Measurements from ENCODE around the gene PHC1.

GRCh38 chr12:8894986-8895385 lies 19.3 kb upstream of the PHC1 start:
- no peak for TF ChIP-seq POLR2AphosphoS5 (IDR thresholded peaks at IDR 0.05; ENCODE audit: low read depth, low read length)
- no peak for TF ChIP-seq CTCF (IDR thresholded peaks at IDR 0.05)
- TF ChIP-seq EZH2phosphoT487 (IDR thresholded peaks at IDR 0.05; ENCODE audit: borderline replicate concordance, low read depth) = no peak
- TF ChIP-seq IRF3 (IDR thresholded peaks at IDR 0.05; ENCODE audit: low read depth, low read length) = no peak
- TF ChIP-seq TCF12 (IDR thresholded peaks at IDR 0.05) = no peak
- TF ChIP-seq GATA2 (CRISPR knock-in tag; IDR thresholded peaks at IDR 0.05) = no peak
- no peak for TF ChIP-seq MAX (IDR thresholded peaks at IDR 0.05; ENCODE audit: low read depth)
- TF ChIP-seq JUND (IDR thresholded peaks at IDR 0.05) = no peak
- no peak for TF ChIP-seq USF2 (IDR thresholded peaks at IDR 0.05; ENCODE audit: borderline replicate concordance, low read depth, low read length)
- no peak for TF ChIP-seq CHD2 (IDR thresholded peaks at IDR 0.05; ENCODE audit: low read length, partially characterized antibody)
- TF ChIP-seq FOXM1 (IDR thresholded peaks at IDR 0.05; ENCODE audit: low read depth) = no peak
